IMR-90 (cell line): Measurements from ENCODE around the gene MACC1. TPM values are rescaled to one million over a fixed set of nuclear protein-coding genes. Genes with fewer than 3 reads are reported as not detected.

ENCODE experiments used
- ATAC-seq: fragments of 200-7000 bp; cut with Tn5 transposase; 2 replicates; pipeline ENCODE4 v1.9.1; 2020; ENCODE audit warnings: low read depth, mild to moderate bottlenecking, moderate library complexity
- BruUV-seq: library from RNA; stranded (reverse); fragments of 400-500 nt; replicated peaks from 2 replicates; lab custom pipeline; 2021; lab: Mats Ljungman, UMichigan
- CTCF ChIA-PET: fragments of 300-600 bp; formaldehyde crosslinking; extraction: SDS; loops from one replicate; lab custom pipeline; 2021; ENCODE audit warnings: antibody characterized with exemption; lab: Yijun Ruan, JAX
- POLR2A ChIA-PET: fragments of 300-600 bp; sonication (Branson Sonifier 250); formaldehyde crosslinking; loops from one replicate; lab custom pipeline; 2022; ENCODE audit warnings: antibody characterized with exemption; ENCODE audit not compliant: unreplicated experiment; lab: Charles Lee
- DNase-seq: peaks from one replicate; pipeline ENCODE4 v3.0.0; 2013
- H2AFZ ChIP-seq: replicated peaks from 2 replicates; pipeline ENCODE3; 2013; ENCODE audit warnings: low read length, mild to moderate bottlenecking; ENCODE audit not compliant: poor library complexity
- H2AK5ac ChIP-seq: 2 replicates; pipeline ENCODE4 v1.6.1; 2013; ENCODE audit warnings: low read depth, low read length, inconsistent platforms
- H2AK9ac ChIP-seq: replicated peaks from 2 replicates; pipeline ENCODE3; 2013; ENCODE audit warnings: mild to moderate bottlenecking, low read depth, low read length, moderate library complexity; ENCODE audit not compliant: poor library complexity
- H2BK120ac ChIP-seq: 2 replicates; pipeline ENCODE4 v1.6.1; 2013; ENCODE audit warnings: low read depth, low read length, inconsistent platforms
- H2BK15ac ChIP-seq: 3 replicates; pipeline ENCODE4 v1.6.1; 2013; ENCODE audit warnings: low read depth, low read length, inconsistent platforms
- H2BK20ac ChIP-seq: 2 replicates; pipeline ENCODE4 v1.6.1; 2013; ENCODE audit warnings: low read depth, mild to moderate bottlenecking, inconsistent platforms, low read length, moderate library complexity
- H2BK5ac ChIP-seq: 2 replicates; pipeline ENCODE4 v1.6.1; 2013; ENCODE audit warnings: mild to moderate bottlenecking, low read depth, low read length, inconsistent platforms; ENCODE audit not compliant: poor library complexity, severe bottlenecking
- H3K14ac ChIP-seq: replicated peaks from 2 replicates; pipeline ENCODE4 v1.6.1; 2013; ENCODE audit warnings: low read depth, low read length, inconsistent platforms
- H3K18ac ChIP-seq: 2 replicates; pipeline ENCODE4 v1.6.1; 2013; ENCODE audit warnings: low read depth, low read length, control low read depth
- H3K23ac ChIP-seq: 2 replicates; pipeline ENCODE4 v1.6.1; 2013; ENCODE audit warnings: low read depth, low read length, inconsistent platforms
- H3K27ac ChIP-seq: 2 replicates; pipeline ENCODE4 v1.5.1; 2013; ENCODE audit warnings: mild to moderate bottlenecking, control low read depth, low read length; ENCODE audit not compliant: insufficient read depth
- H3K27me3 ChIP-seq: 2 replicates; pipeline ENCODE4 v1.6.1; 2013; ENCODE audit warnings: low read length; ENCODE audit not compliant: control insufficient read depth, insufficient read depth
- H3K36me3 ChIP-seq: 2 replicates; pipeline ENCODE4 v1.6.1; 2013; ENCODE audit warnings: low read length, mixed read lengths; ENCODE audit not compliant: control insufficient read depth, insufficient read depth
- H3K4ac ChIP-seq: 2 replicates; pipeline ENCODE4 v1.6.1; 2013; ENCODE audit warnings: low read depth, low read length, inconsistent platforms
- H3K4me1 ChIP-seq: 2 replicates; pipeline ENCODE4 v1.6.1; 2013; ENCODE audit warnings: low read length, mixed read lengths; ENCODE audit not compliant: control insufficient read depth, insufficient read depth
- H3K4me2 ChIP-seq: 2 replicates; pipeline ENCODE4 v1.6.1; 2013; ENCODE audit warnings: low read depth, mild to moderate bottlenecking, control low read depth, low read length, moderate library complexity
- H3K4me3 ChIP-seq: 2 replicates; pipeline ENCODE4 v1.5.1; 2013; ENCODE audit warnings: low read depth, mild to moderate bottlenecking, control low read depth, low read length, moderate library complexity; ENCODE audit not compliant: insufficient read depth
- H3K56ac ChIP-seq: 2 replicates; pipeline ENCODE4 v1.6.1; 2013; ENCODE audit warnings: low read length, inconsistent platforms; ENCODE audit not compliant: insufficient read depth; ENCODE audit errors: extremely low read depth
- H3K79me1 ChIP-seq, 2 experiments: 2 replicates each; pipeline ENCODE4 v1.6.1; 2013; ENCODE audit warnings: low read length in 2 of 2, inconsistent platforms in 1 of 2, low read depth in 1 of 2
- H3K9ac ChIP-seq: 2 replicates; pipeline ENCODE4 v1.6.1; 2013; ENCODE audit warnings: low read depth, low read length, control low read depth
- H3K9me1 ChIP-seq: 2 replicates; pipeline ENCODE4 v1.6.1; 2013; ENCODE audit warnings: low read length, inconsistent platforms; ENCODE audit not compliant: insufficient read depth
- H3K9me3 ChIP-seq: 2 replicates; pipeline ENCODE4 v1.6.1; 2013; ENCODE audit warnings: low read length; ENCODE audit not compliant: control insufficient read depth, insufficient read depth
- H4K20me1 ChIP-seq: 2 replicates; pipeline ENCODE4 v1.6.1; 2013; ENCODE audit warnings: low read length, inconsistent platforms; ENCODE audit not compliant: insufficient read depth
- H4K5ac ChIP-seq: 2 replicates; pipeline ENCODE4 v1.6.1; 2013; ENCODE audit warnings: mild to moderate bottlenecking, low read depth, low read length, control low read depth
- H4K8ac ChIP-seq, 2 experiments: 2 replicates each; pipeline ENCODE4 v1.6.1; 2013; ENCODE audit warnings: low read depth in 2 of 2, low read length in 2 of 2, control low read depth in 1 of 2, inconsistent platforms in 1 of 2
- H4K91ac ChIP-seq: 2 replicates; pipeline ENCODE4 v1.6.1; 2013; ENCODE audit warnings: low read depth, low read length, inconsistent platforms; ENCODE audit not compliant: insufficient read depth
- BHLHE40 ChIP-seq: fragments of 150-350 bp; IDR thresholded peaks from 2 replicates; pipeline ENCODE4 v1.6.1; 2016; ENCODE audit warnings: mild to moderate bottlenecking, low read depth, low read length
- CEBPB ChIP-seq: IDR thresholded peaks from 2 replicates; pipeline ENCODE4 v1.6.1; 2012; ENCODE audit warnings: low read depth, low read length, improper control_type of control experiment
- CHD1 ChIP-seq: IDR thresholded peaks from 2 replicates; pipeline ENCODE4 v1.6.1; 2012; ENCODE audit warnings: low read depth, low read length, improper control_type of control experiment
- CTCF ChIP-seq: conservative IDR thresholded peaks from 2 replicates; pipeline ENCODE4 v1.5.1; 2012; ENCODE audit warnings: mild to moderate bottlenecking, low read depth, low read length, improper control_type of control experiment
- ELK1 ChIP-seq: fragments of 150-350 bp; IDR thresholded peaks from 2 replicates; pipeline ENCODE4 v1.6.1; 2016; ENCODE audit warnings: low read depth, mild to moderate bottlenecking, low read length, moderate library complexity, borderline replicate concordance
- FOS ChIP-seq: fragments of 150-350 bp; IDR thresholded peaks from 2 replicates; pipeline ENCODE4 v1.6.1; 2016; ENCODE audit warnings: low read depth, low read length
- MAFK ChIP-seq: IDR thresholded peaks from 2 replicates; pipeline ENCODE4 v1.6.1; 2012; ENCODE audit warnings: low read depth, low read length, improper control_type of control experiment
- MAZ ChIP-seq: IDR thresholded peaks from 2 replicates; pipeline ENCODE4 v1.6.1; 2012; ENCODE audit warnings: low read depth, mild to moderate bottlenecking, low read length, improper control_type of control experiment, moderate library complexity, borderline replicate concordance
- NFE2L2 ChIP-seq: fragments of 150-350 bp; IDR thresholded peaks from 2 replicates; pipeline ENCODE4 v1.6.1; 2016; ENCODE audit warnings: low read depth, mild to moderate bottlenecking, low read length
- POLR2A ChIP-seq: IDR thresholded peaks from 2 replicates; pipeline ENCODE4 v1.6.1; 2012; ENCODE audit warnings: mild to moderate bottlenecking, low read depth, low read length
- RAD21 ChIP-seq: IDR thresholded peaks from 2 replicates; pipeline ENCODE4 v1.6.1; 2012; ENCODE audit warnings: low read length, improper control_type of control experiment
- RCOR1 ChIP-seq: IDR thresholded peaks from 2 replicates; pipeline ENCODE4 v1.6.1; 2012; ENCODE audit warnings: mild to moderate bottlenecking, low read length, improper control_type of control experiment; ENCODE audit not compliant: insufficient replicate concordance
- RFX5 ChIP-seq: IDR thresholded peaks from 2 replicates; pipeline ENCODE4 v1.8.0; 2012; ENCODE audit warnings: low read depth, mild to moderate bottlenecking, low read length, moderate library complexity
- USF2 ChIP-seq: fragments of 150-350 bp; IDR thresholded peaks from 2 replicates; pipeline ENCODE4 v1.6.1; 2017; ENCODE audit warnings: mild to moderate bottlenecking, antibody characterized with exemption, low read length, low read depth
- WGBS, 2 experiments: methylation state at CpG; one replicate each; pipeline versions ENCODE4 v1.1.5 to v1.1.7; 2013; ENCODE audit warnings: missing lambda C conversion rate in 2 of 2; ENCODE audit not compliant: insufficient read length in 1 of 2; ENCODE audit errors: extremely low coverage in 2 of 2; 5-methylcytosine and 5-hydroxymethylcytosine counted together
- dilution Hi-C: fragments of 300-500 bp; cut with HindIII; formaldehyde crosslinking; loops from one replicate; pipeline ENCODE4 v1.14.3; 2018; ENCODE audit warnings: low sequenced_read_pairs; ENCODE audit not compliant: unreplicated experiment
- in situ Hi-C: fragments of 300-500 bp; cut with MboI; formaldehyde crosslinking; loops from 3 replicates; pipeline ENCODE4 v1.14.3; 2019; ENCODE audit warnings: low sequenced_read_pairs, inconsistent platforms, mixed read lengths
- intact Hi-C: fragments of 100-400 bp; cut with micrococcal nuclease; formaldehyde crosslinking; loops from 2 replicates; pipeline ENCODE4 v1.10.0; 2022
- polyA plus RNA-seq, 3 experiments: library from polyadenylated mRNA; depleted of rRNA; stranded (reverse); fragments of >200 nt; gene quantifications; 2 replicates each; pipeline ENCODE4 v1.2.3, GENCODE V29; 2012; ENCODE audit warnings: low replicate concordance in 1 of 3
- total RNA-seq: library from RNA; depleted of rRNA; stranded (reverse); fragments of >200 nt; gene quantifications from 2 replicates; pipeline ENCODE4 v1.2.3, GENCODE V29; 2012

MACC1 gene
- total and polyA plus RNA-seq, 2 of the 4 experiments (the other 2 are of a cell fraction): under 0.01 TPM; not detected in 1

- dilution Hi-C loops (no loop called here), intact Hi-C loops (no loop called here), in situ Hi-C loops (no loop called here)
- H4K5ac ChIP-seq: peak overlapping the region; percentile 3; the same call in 1 of the 2 replicates
- H3K27me3 ChIP-seq: no peaks in the 10 kb centered on the region
- 100% methylated on average over 2 of the region's 11 CpGs; no CpG with 5 or more reads in 1 of the 2 experiments for WGBS, 2 experiments
- ChIA-PET POLR2A (no interaction called here), CTCF (interaction anchor here (0.6 kb wide), 1 partner anchor 120 kb away, joined by 3 read pairs; no protein-coding TSS in a partner anchor)
- no peaks in the 10 kb centered on the region for H3K9me1 ChIP-seq
- H3K4me2 ChIP-seq: no peak overlapping the region
- ATAC-seq (no peak), DNase-seq (no peak)
- BruUV-seq: no TSS peak
- H3K56ac ChIP-seq: no peak overlapping the region
- peak overlapping the region; percentile 2; the same call in 1 of the 2 replicates for H3K27ac ChIP-seq
- H3K4ac ChIP-seq: no peak overlapping the region
- no peak overlapping the region for H3K4me3 ChIP-seq
- H2BK15ac ChIP-seq: no peak overlapping the region
- H2BK120ac ChIP-seq: 0 out of 2 replicates have a peak overlapping the region, but pooled peaks have one; percentile 18
- no peaks in the 10 kb centered on the region for H3K36me3 ChIP-seq
- no peak overlapping the region for H4K8ac ChIP-seq
- no peaks in the 10 kb centered on the region for H3K79me1 ChIP-seq
- H2AK9ac ChIP-seq: no peak overlapping the region
- TF ChIP-seq RCOR1: no peak
- no peak for TF ChIP-seq FOS
- TF ChIP-seq CEBPB: no peak
- TF ChIP-seq RAD21: no peak
- TF ChIP-seq BHLHE40: no peak
- TF ChIP-seq USF2: no peak
- no peak for TF ChIP-seq MAFK
- no peak for TF ChIP-seq RFX5
- no peak for TF ChIP-seq POLR2A
- no peak for TF ChIP-seq MAZ
- TF ChIP-seq NFE2L2: no peak
- no peak for TF ChIP-seq CTCF
- TF ChIP-seq ELK1: no peak
- TF ChIP-seq CHD1: no peak
- H2AK5ac ChIP-seq: peak overlapping the region; percentile 17; the same call in 1 of the 2 replicates
- H3K23ac ChIP-seq: no peak overlapping the region
- peaks cover 12% of the 10 kb centered on the region; the same call in 1 of the 2 replicates for H3K4me1 ChIP-seq
- no peaks in the 10 kb centered on the region for H4K20me1 ChIP-seq
- H2AFZ ChIP-seq: no peak overlapping the region
- H3K9ac ChIP-seq: no peak overlapping the region
- peaks cover 4% of the 10 kb centered on the region; the same call in 1 of the 2 replicates for H3K9me3 ChIP-seq
- peak overlapping the region; percentile 24; the same call in 1 of the 2 replicates for H2BK20ac ChIP-seq
- no peak overlapping the region for H2BK5ac ChIP-seq
- H3K18ac ChIP-seq: no peak overlapping the region; the same call in 1 of the 2 replicates
- H4K91ac ChIP-seq: peak overlapping the region; percentile 23
- no peak overlapping the region for H3K14ac ChIP-seq
Observed at GRCh38 chr7:20191391-20191869, 25.8 kb downstream of the MACC1 start.
